LNCaP clone FGC (cell line): ENCODE data around the gene MAPKAP1.

ENCODE experiments used
- DNase-seq: peaks from one replicate; pipeline ENCODE4 v3.0.0-alpha.2; 2011; ENCODE audit warnings: low read depth
- H3K4me3 ChIP-seq: 2 replicates; pipeline ENCODE4 v1.5.1; 2011; ENCODE audit warnings: mild to moderate bottlenecking, low read depth, low read length, control low read depth
- CTCF ChIP-seq: IDR thresholded peaks from 2 replicates; pipeline ENCODE4 v1.5.1; 2012; ENCODE audit warnings: mild to moderate bottlenecking; ENCODE audit not compliant: control insufficient read depth, insufficient read depth; ENCODE audit errors: extremely low read depth

Gene MAPKAP1

GRCh38 chr9:125519734-125520133 is 187.3 kb downstream of the MAPKAP1 start:
- no peak for TF ChIP-seq CTCF
- DNase-seq = no peak
- H3K4me3 ChIP-seq = no peak overlapping the region

GRCh38 chr9:125517577-125517976 is 189.4 kb downstream of the MAPKAP1 start:
- no peak for TF ChIP-seq CTCF
- DNase-seq = no peak
- H3K4me3 ChIP-seq = no peak overlapping the region

DNA sequence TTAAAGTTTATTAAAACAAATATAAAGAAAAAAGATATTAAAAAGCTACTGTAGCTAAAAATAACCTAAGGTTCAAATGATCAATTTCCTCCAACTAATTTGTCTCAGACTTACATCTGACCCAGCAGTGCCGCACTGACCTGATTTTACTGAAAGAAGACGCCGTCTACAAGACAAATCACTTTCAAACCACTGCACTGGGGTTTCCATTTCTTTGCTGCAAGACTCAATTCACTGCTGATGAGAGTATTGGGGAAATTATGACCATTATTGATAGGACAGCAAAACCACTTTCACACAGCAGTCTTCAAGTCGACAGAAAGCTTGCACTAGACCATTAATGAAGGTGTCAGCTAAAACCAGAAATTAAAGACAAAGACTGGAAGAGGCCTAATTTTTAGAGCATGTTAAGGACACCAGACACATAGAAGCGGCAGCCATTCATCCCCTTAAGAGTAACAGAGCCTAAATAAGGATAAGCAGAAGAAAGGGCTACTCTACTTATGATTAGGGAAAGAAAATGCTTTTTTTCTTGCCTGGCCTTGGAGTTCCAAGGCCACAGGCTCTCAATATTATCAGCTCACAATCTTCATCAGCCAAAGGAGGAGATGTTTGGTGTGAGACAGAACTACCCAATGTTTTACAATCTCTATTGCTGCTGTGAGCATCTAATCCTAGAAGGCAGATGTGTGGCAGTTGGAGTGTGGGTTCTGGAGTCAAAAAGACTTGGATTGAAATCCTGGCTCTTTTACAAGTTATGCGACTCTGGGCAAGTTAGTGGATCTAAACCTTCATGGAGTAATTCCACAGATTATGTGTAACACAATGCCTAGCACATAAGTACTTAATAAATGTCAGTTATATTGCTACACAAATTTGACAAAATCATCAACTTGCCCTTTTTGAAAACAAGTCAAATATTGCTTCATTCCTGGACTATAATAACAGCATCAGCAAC is 190.7 kb downstream of the MAPKAP1 start:
- DNase-seq = no peak
- H3K4me3 ChIP-seq = no peak overlapping the region
- TF ChIP-seq CTCF = no peak

DNA sequence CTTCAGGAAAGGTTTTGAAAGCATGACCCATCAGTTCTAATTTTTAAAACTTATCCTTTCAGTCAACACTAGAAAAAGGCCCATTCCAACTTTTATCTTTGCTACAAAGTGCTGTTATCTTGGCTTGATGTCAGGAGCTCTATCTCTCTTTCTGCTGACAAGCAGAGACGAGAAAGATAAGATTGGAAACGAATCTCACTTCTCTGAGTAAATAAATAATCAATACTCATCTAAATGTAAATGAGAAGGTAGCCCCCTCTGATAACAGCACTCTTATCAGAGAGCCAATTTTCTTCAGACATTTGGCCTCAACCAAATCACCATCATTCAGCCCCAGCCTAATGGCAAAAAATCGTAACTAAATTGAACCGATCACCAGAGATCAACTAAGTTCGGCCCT is 191.7 kb downstream of the MAPKAP1 start:
- no peak for TF ChIP-seq CTCF
- no peak overlapping the region for H3K4me3 ChIP-seq
- no peak for DNase-seq

GRCh38 chr9:125514468-125514867 is 192.5 kb downstream of the MAPKAP1 start:
- TF ChIP-seq CTCF = no peak
- no peak for DNase-seq
- H3K4me3 ChIP-seq = no peak overlapping the region

- no peak for TF ChIP-seq CTCF
- no peak overlapping the region for H3K4me3 ChIP-seq
- no peak for DNase-seq
Measured at GRCh38 chr9:125513668-125514413, 193.2 kb downstream of the MAPKAP1 start.
